H9 (cell line): Measurements from ENCODE around the gene KBTBD12. TPM values are rescaled to one million over a fixed set of nuclear protein-coding genes. Genes with fewer than 3 reads are reported as not detected.

Source experiments
- DNase-seq: peaks from one replicate; pipeline ENCODE4 v3.0.0-alpha.2; 2017
- H2AFZ ChIP-seq: one replicate; pipeline ENCODE4 v1.6.1; 2013; ENCODE audit warnings: mild to moderate bottlenecking, low read length, control low read depth, moderate library complexity
- H2AK5ac ChIP-seq: 2 replicates; pipeline ENCODE4 v1.6.1; 2013; ENCODE audit warnings: low read length, control low read depth, mixed read lengths; ENCODE audit not compliant: insufficient read length
- H2BK120ac ChIP-seq: one replicate; pipeline ENCODE4 v1.6.1; 2013; ENCODE audit warnings: low read depth, mild to moderate bottlenecking, low read length, control low read depth, inconsistent platforms; ENCODE audit not compliant: poor library complexity, severe bottlenecking
- H2BK12ac ChIP-seq: 2 replicates; pipeline ENCODE4 v1.6.1; 2013; ENCODE audit warnings: low read length, control low read depth, mixed read lengths, low read depth; ENCODE audit not compliant: insufficient read length
- H2BK15ac ChIP-seq: 2 replicates; pipeline ENCODE4 v1.6.1; 2013; ENCODE audit warnings: low read depth, low read length, control low read depth
- H2BK20ac ChIP-seq: one replicate; pipeline ENCODE4 v1.6.1; 2013; ENCODE audit warnings: low read depth, mild to moderate bottlenecking, low read length, control low read depth, inconsistent platforms; ENCODE audit not compliant: poor library complexity, severe bottlenecking
- H2BK5ac ChIP-seq: 2 replicates; pipeline ENCODE4 v1.6.1; 2013; ENCODE audit warnings: low read length, control low read depth, mixed read lengths; ENCODE audit not compliant: insufficient read length
- H3K14ac ChIP-seq: 2 replicates; pipeline ENCODE4 v1.6.1; 2013; ENCODE audit warnings: low read length, control low read depth; ENCODE audit not compliant: insufficient read depth
- H3K18ac ChIP-seq: 2 replicates; pipeline ENCODE4 v1.6.1; 2013; ENCODE audit warnings: low read depth, mild to moderate bottlenecking, mixed read lengths, low read length, control low read depth; ENCODE audit not compliant: insufficient read length
- H3K23ac ChIP-seq: 2 replicates; pipeline ENCODE4 v1.6.1; 2013; ENCODE audit warnings: low read length, control low read depth, mixed read lengths, low read depth; ENCODE audit not compliant: insufficient read length
- H3K23me2 ChIP-seq: 2 replicates; pipeline ENCODE4 v1.6.1; 2013; ENCODE audit warnings: low read depth, mild to moderate bottlenecking, mixed read lengths, low read length, control low read depth; ENCODE audit not compliant: insufficient read length, poor library complexity, severe bottlenecking
- H3K27ac ChIP-seq: 2 replicates; pipeline ENCODE4 v1.5.1; 2013; ENCODE audit warnings: low read length, control low read depth, mixed read lengths, low read depth; ENCODE audit not compliant: insufficient read length
- H3K27me3 ChIP-seq: 2 replicates; pipeline ENCODE4 v1.6.1; 2013; ENCODE audit warnings: low read length, control low read depth, inconsistent platforms; ENCODE audit not compliant: insufficient read depth
- H3K4ac ChIP-seq: 2 replicates; pipeline ENCODE4 v1.6.1; 2013; ENCODE audit warnings: low read depth, mild to moderate bottlenecking, control low read depth, inconsistent platforms, low read length, moderate library complexity
- H3K4me1 ChIP-seq: 2 replicates; pipeline ENCODE4 v1.6.1; 2013; ENCODE audit warnings: low read length, control low read depth, inconsistent platforms; ENCODE audit not compliant: insufficient read depth
- H3K4me2 ChIP-seq: 2 replicates; pipeline ENCODE4 v1.6.1; 2013; ENCODE audit warnings: low read length, control low read depth, mixed read lengths; ENCODE audit not compliant: insufficient read length, insufficient read depth
- H3K56ac ChIP-seq: 2 replicates; pipeline ENCODE4 v1.6.1; 2013; ENCODE audit warnings: low read depth, mild to moderate bottlenecking, mixed read lengths, low read length, control low read depth; ENCODE audit not compliant: insufficient read length
- H3K79me1 ChIP-seq: 2 replicates; pipeline ENCODE4 v1.6.1; 2013; ENCODE audit warnings: low read depth, mild to moderate bottlenecking, moderate library complexity, low read length, control low read depth, inconsistent platforms; ENCODE audit not compliant: insufficient read depth, poor library complexity, severe bottlenecking
- H3K79me2 ChIP-seq: 2 replicates; pipeline ENCODE4 v1.6.1; 2013; ENCODE audit warnings: low read length, control low read depth, inconsistent platforms; ENCODE audit not compliant: insufficient read depth
- H3K9ac ChIP-seq: 2 replicates; pipeline ENCODE4 v1.6.1; 2013; ENCODE audit warnings: low read length, control low read depth, mixed read lengths; ENCODE audit not compliant: insufficient read length; ENCODE audit errors: extremely low read depth
- H3K9me3 ChIP-seq: one replicate; pipeline ENCODE4 v1.6.1; 2013; ENCODE audit warnings: low read depth, low read length, inconsistent platforms; ENCODE audit not compliant: control insufficient read depth
- H3T11ph ChIP-seq: one replicate; pipeline ENCODE4 v1.6.1; 2013; ENCODE audit warnings: mild to moderate bottlenecking, low read length, control low read depth, inconsistent platforms
- H4K20me1 ChIP-seq: one replicate; pipeline ENCODE4 v1.6.1; 2013; ENCODE audit not compliant: control insufficient read depth, insufficient read length, insufficient read depth
- H4K5ac ChIP-seq: 2 replicates; pipeline ENCODE4 v1.6.1; 2013; ENCODE audit warnings: low read depth, mild to moderate bottlenecking, mixed read lengths, low read length, control low read depth; ENCODE audit not compliant: insufficient read length
- H4K8ac ChIP-seq: replicated peaks from 2 replicates; pipeline ENCODE4 v1.6.1; 2013; ENCODE audit warnings: low read length, control low read depth, mixed read lengths, low read depth; ENCODE audit not compliant: insufficient read length
- H4K91ac ChIP-seq: 2 replicates; pipeline ENCODE4 v1.6.1; 2013; ENCODE audit warnings: low read depth, mild to moderate bottlenecking, moderate library complexity, mixed read lengths, low read length, control low read depth; ENCODE audit not compliant: insufficient read length
- H3K27ac Mint-ChIP-seq, 3 experiments: 2 replicates in 2 of 3; 3 replicates in 1 of 3; pipeline ENCODE4 v1.8.0; 2020 to 2021; ENCODE audit warnings: mixed read lengths in 3 of 3, mild to moderate bottlenecking in 1 of 3, moderate library complexity in 1 of 3
- H3K27me3 Mint-ChIP-seq: 2 replicates; pipeline ENCODE4 v1.8.0; 2021; ENCODE audit warnings: low read depth, mild to moderate bottlenecking, moderate library complexity, mixed read lengths
- H3K36me3 Mint-ChIP-seq, 3 experiments: 2 replicates in 2 of 3; 3 replicates in 1 of 3; pipeline ENCODE4 v1.8.0; 2020 to 2021; ENCODE audit warnings: low read depth in 3 of 3, mixed read lengths in 3 of 3; ENCODE audit not compliant: insufficient read depth in 1 of 3
- H3K4me1 Mint-ChIP-seq, 2 experiments: 2 replicates each; pipeline ENCODE4 v1.8.0; 2020; ENCODE audit warnings: mixed read lengths in 2 of 2
- H3K4me3 Mint-ChIP-seq, 2 experiments: 2 replicates in 1 of 2; 3 replicates in 1 of 2; pipeline ENCODE4 v1.8.0; 2020 to 2021; ENCODE audit warnings: mild to moderate bottlenecking in 2 of 2, mixed read lengths in 2 of 2, moderate library complexity in 1 of 2
- H3K9me3 Mint-ChIP-seq, 2 experiments: 2 replicates in 1 of 2; 3 replicates in 1 of 2; pipeline ENCODE4 v1.8.0; 2020; ENCODE audit warnings: mild to moderate bottlenecking in 2 of 2, mixed read lengths in 2 of 2, moderate library complexity in 1 of 2
- WGBS: extraction: QIAGEN DNeasy Blood & Tissue Kit; methylation state at CpG from one replicate; pipeline ENCODE4 v1.1.7; 2013; ENCODE audit warnings: missing lambda C conversion rate, low lambda C conversion rate, mixed read lengths; ENCODE audit not compliant: insufficient read length; ENCODE audit errors: extremely low coverage; 5-methylcytosine and 5-hydroxymethylcytosine counted together
- total RNA-seq: library from RNA; stranded (reverse); gene quantifications from 2 replicates; pipeline ENCODE4 v1.2.1, GENCODE V29; 2021
- TF ChIP-seq, protein P1 (sequence below): fragments of 200-600 bp; sonication (generic); conservative IDR thresholded peaks from 3 replicates; pipeline ENCODE4 v1.8.0; 2021; ENCODE audit warnings: antibody characterized with exemption, mild to moderate bottlenecking

KBTBD12 gene
- total RNA-seq, 1 experiment from 2014 or later, result not detected

- no peak overlapping the region for H2AFZ ChIP-seq
- H2AK5ac ChIP-seq, result no peak overlapping the region
- H3K9me3 ChIP-seq, result no peaks in the 10 kb centered on the region
- DNase-seq, result no peak
- H3K56ac ChIP-seq, result no peak overlapping the region
- Mint-ChIP-seq H3K4me3 (no peak overlapping the region), H3K36me3 (peaks cover 0 to 4% (median 0%) of the 10 kb centered on the region in 3 experiments; a peak in 1 of 7 replicates), H3K9me3 (peaks cover 0 to 6% of the 10 kb centered on the region in 2 experiments; a peak in 3 of 5 replicates), H3K4me1 (no peaks in the 10 kb centered on the region), H3K27me3 (peaks cover 7% of the 10 kb centered on the region), H3K27ac (no peak overlapping the region)
- no peak overlapping the region for H3K4me2 ChIP-seq
- no peak overlapping the region for H3K23ac ChIP-seq
- H3K23me2 ChIP-seq, result no peaks in the 10 kb centered on the region
- no peaks in the 10 kb centered on the region for H3K79me1 ChIP-seq
- no CpG with 5 or more reads among the region's 1 CpG for WGBS
- H4K8ac ChIP-seq, result no peak overlapping the region
- TF ChIP-seq, protein P1, sequence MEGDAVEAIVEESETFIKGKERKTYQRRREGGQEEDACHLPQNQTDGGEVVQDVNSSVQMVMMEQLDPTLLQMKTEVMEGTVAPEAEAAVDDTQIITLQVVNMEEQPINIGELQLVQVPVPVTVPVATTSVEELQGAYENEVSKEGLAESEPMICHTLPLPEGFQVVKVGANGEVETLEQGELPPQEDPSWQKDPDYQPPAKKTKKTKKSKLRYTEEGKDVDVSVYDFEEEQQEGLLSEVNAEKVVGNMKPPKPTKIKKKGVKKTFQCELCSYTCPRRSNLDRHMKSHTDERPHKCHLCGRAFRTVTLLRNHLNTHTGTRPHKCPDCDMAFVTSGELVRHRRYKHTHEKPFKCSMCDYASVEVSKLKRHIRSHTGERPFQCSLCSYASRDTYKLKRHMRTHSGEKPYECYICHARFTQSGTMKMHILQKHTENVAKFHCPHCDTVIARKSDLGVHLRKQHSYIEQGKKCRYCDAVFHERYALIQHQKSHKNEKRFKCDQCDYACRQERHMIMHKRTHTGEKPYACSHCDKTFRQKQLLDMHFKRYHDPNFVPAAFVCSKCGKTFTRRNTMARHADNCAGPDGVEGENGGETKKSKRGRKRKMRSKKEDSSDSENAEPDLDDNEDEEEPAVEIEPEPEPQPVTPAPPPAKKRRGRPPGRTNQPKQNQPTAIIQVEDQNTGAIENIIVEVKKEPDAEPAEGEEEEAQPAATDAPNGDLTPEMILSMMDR, result no peak
- no peak overlapping the region for H4K5ac ChIP-seq
- no peak overlapping the region for H3K14ac ChIP-seq
- no peak overlapping the region for H4K91ac ChIP-seq
- no peak overlapping the region for H3K18ac ChIP-seq
- no peak overlapping the region for H2BK20ac ChIP-seq
- H3K4ac ChIP-seq, result no peak overlapping the region
- no peak overlapping the region for H3T11ph ChIP-seq
- no peaks in the 10 kb centered on the region for H3K27me3 ChIP-seq
- no peaks in the 10 kb centered on the region for H3K79me2 ChIP-seq
- no peaks in the 10 kb centered on the region for H4K20me1 ChIP-seq
- H3K4me1 ChIP-seq, result no peaks in the 10 kb centered on the region
- H3K9ac ChIP-seq, result no peak overlapping the region
- no peak overlapping the region for H3K27ac ChIP-seq
- no peak overlapping the region for H2BK120ac ChIP-seq
- H2BK5ac ChIP-seq, result no peak overlapping the region
- H2BK12ac ChIP-seq, result no peak overlapping the region
- H2BK15ac ChIP-seq, result no peak overlapping the region
These were observed 52.3 kb downstream of the KBTBD12 start for GRCh38 chr3:127967316-127967715.
